HCT116 (cell line): ENCODE data around the gene ZBTB34. TPM values are rescaled to one million over a fixed set of nuclear protein-coding genes. Genes with fewer than 3 reads are reported as not detected.

ENCODE experiments used
- ATAC-seq: fragments of 200-7000 bp; cut with Tn5 transposase; 2 replicates; pipeline ENCODE4 v1.9.1; 2020; ENCODE audit warnings: mild to moderate bottlenecking, moderate library complexity
- BruUV-seq: library from RNA; stranded (reverse); fragments of 400-500 nt; replicated peaks from 2 replicates; lab custom pipeline; 2021; lab: Mats Ljungman, UMichigan
- CTCF ChIA-PET: fragments of 300-600 bp; sonication (Branson Sonifier 250); formaldehyde crosslinking; loops from one replicate; lab custom pipeline; 2021; ENCODE audit warnings: antibody characterized with exemption; lab: Charles Lee
- POLR2A ChIA-PET: fragments of 300-600, 350-600 bp; sonication (Branson Sonifier 250); formaldehyde crosslinking; loops from one replicate; lab custom pipeline; 2021; ENCODE audit warnings: antibody characterized with exemption; lab: Charles Lee
- RAD21 ChIA-PET, 2 experiments: fragments of 300-600 bp; sonication (Branson Sonifier 250); formaldehyde crosslinking; loops; one replicate each; lab custom pipeline; 2023; ENCODE audit warnings: low total read pairs in 2 of 2; ENCODE audit not compliant: uncharacterized antibody in 2 of 2, unreplicated experiment in 2 of 2, low non-redundant PET in 1 of 2; lab: Charles Lee
- DNase-seq: peaks from one replicate; pipeline ENCODE4 v3.0.0-alpha.2; 2010; ENCODE audit warnings: low read depth, low spot score
- H2AFZ ChIP-seq: fragments of 200-600 bp; shearing (Covaris generic), sonication (generic); 2 replicates; pipeline ENCODE4 v1.6.1; 2017; ENCODE audit warnings: low read depth, mixed run types, mixed read lengths, antibody characterized with exemption, low read length; ENCODE audit not compliant: poor library complexity, severe bottlenecking
- H3K27ac ChIP-seq: 2 replicates; pipeline ENCODE4 v1.5.1; 2012; ENCODE audit warnings: low read depth, low read length
- H3K27me3 ChIP-seq: fragments of 200-600 bp; sonication (generic); 2 replicates; pipeline ENCODE4 v1.6.1; 2016; ENCODE audit warnings: mixed run types, low read length, mixed read lengths; ENCODE audit not compliant: insufficient read depth
- H3K36me3 ChIP-seq, 2 experiments: fragments of 200-500 bp in 1 of 2; fragments of 200-600 bp in 1 of 2; sonication (Bioruptor generic) in 1 of 2; sonication (generic) in 1 of 2; 2 replicates each; pipeline versions ENCODE4 v1.5.1 to v1.6.1; 2014 to 2016; ENCODE audit warnings: low read length in 2 of 2, inconsistent platforms in 1 of 2, mixed read lengths in 1 of 2, mixed run types in 1 of 2; ENCODE audit not compliant: insufficient read depth in 2 of 2, control insufficient read depth in 1 of 2
- H3K4me1 ChIP-seq, 2 experiments: fragments of 200-600 bp in 1 of 2; sonication (generic) in 1 of 2; 2 replicates each; pipeline versions ENCODE4 v1.5.1 to v1.6.1; 2012 to 2017; ENCODE audit warnings: low read length in 2 of 2, inconsistent platforms in 1 of 2, mild to moderate bottlenecking in 1 of 2, mixed read lengths in 1 of 2, mixed run types in 1 of 2, moderate library complexity in 1 of 2; ENCODE audit not compliant: insufficient read depth in 2 of 2, control insufficient read depth in 1 of 2
- H3K4me2 ChIP-seq: fragments of 200-600 bp; sonication (generic); 2 replicates; pipeline ENCODE4 v1.6.1; 2017; ENCODE audit warnings: mixed run types, low read length, mixed read lengths
- H3K4me3 ChIP-seq, 2 experiments: fragments of 200-600 bp in 1 of 2; sonication (generic) in 1 of 2; replicated peaks in 1 of 2; 2 replicates each; pipeline ENCODE4 v1.5.1; 2011 to 2016; ENCODE audit warnings: low read length in 2 of 2, control low read depth in 1 of 2, low read depth in 1 of 2, mild to moderate bottlenecking in 1 of 2, mixed read lengths in 1 of 2, mixed run types in 1 of 2
- H3K79me2 ChIP-seq: fragments of 200-600 bp; sonication (generic); 2 replicates; pipeline ENCODE4 v1.6.1; 2017; ENCODE audit warnings: mild to moderate bottlenecking, mixed run types, low read length, moderate library complexity, mixed read lengths; ENCODE audit not compliant: insufficient read depth
- H3K9ac ChIP-seq: fragments of 200-600 bp; sonication (generic); 2 replicates; pipeline ENCODE4 v1.6.1; 2016; ENCODE audit warnings: low read length, mixed read lengths
- H3K9me2 ChIP-seq: fragments of 200-600 bp; sonication (generic), shearing (Covaris generic); 2 replicates; pipeline ENCODE4 v1.6.1; 2017; ENCODE audit warnings: mixed run types, mild to moderate bottlenecking, moderate library complexity; ENCODE audit not compliant: insufficient read depth
- H3K9me3 ChIP-seq, 2 experiments: fragments of 200-500 bp in 1 of 2; fragments of 200-600 bp in 1 of 2; sonication (Bioruptor generic) in 1 of 2; sonication (generic) in 1 of 2; 2 replicates each; pipeline ENCODE4 v1.6.1; 2014 to 2017; ENCODE audit warnings: low read length in 2 of 2, mixed read lengths in 2 of 2, inconsistent platforms in 1 of 2, low read depth in 1 of 2, mild to moderate bottlenecking in 1 of 2, mixed run types in 1 of 2, moderate library complexity in 1 of 2; ENCODE audit not compliant: control insufficient read depth in 1 of 2, insufficient read depth in 1 of 2
- H4K20me1 ChIP-seq: fragments of 200-600 bp; sonication (generic), shearing (Covaris generic); 2 replicates; pipeline ENCODE4 v1.6.1; 2017; ENCODE audit warnings: mixed run types, mild to moderate bottlenecking, moderate library complexity; ENCODE audit not compliant: insufficient read depth
- CEBPB ChIP-seq: IDR thresholded peaks from 2 replicates; pipeline ENCODE4 v1.6.1; 2012; ENCODE audit warnings: low read depth
- EZH2 ChIP-seq: fragments of 200-600 bp; sonication (generic); IDR thresholded peaks from 2 replicates; pipeline ENCODE4 v1.6.1; 2017; ENCODE audit warnings: antibody characterized with exemption, mixed run types
- FOSL1 ChIP-seq: IDR thresholded peaks from 2 replicates; pipeline ENCODE4 v1.6.1; 2012; ENCODE audit warnings: low read depth
- JUND ChIP-seq: IDR thresholded peaks from 2 replicates; pipeline ENCODE4 v1.6.1; 2012
- REST ChIP-seq: IDR thresholded peaks from 2 replicates; pipeline ENCODE4 v1.6.1; 2012; ENCODE audit warnings: low read depth
- SRF ChIP-seq: IDR thresholded peaks from 2 replicates; pipeline ENCODE4 v1.6.1; 2012; ENCODE audit warnings: low read depth
- TCF7L2 ChIP-seq: IDR thresholded peaks from 2 replicates; pipeline ENCODE4 v1.7.0; 2011; ENCODE audit warnings: borderline replicate concordance, inconsistent platforms; ENCODE audit not compliant: insufficient read depth, insufficient read length; ENCODE audit errors: extremely low read depth
- ZBTB33 ChIP-seq: IDR thresholded peaks from 2 replicates; pipeline ENCODE4 v1.6.1; 2011; ENCODE audit warnings: mild to moderate bottlenecking, low read length, moderate library complexity; ENCODE audit not compliant: insufficient replicate concordance; ENCODE audit errors: extremely low read depth
- intact Hi-C: fragments of 100-400 bp; cut with micrococcal nuclease; formaldehyde crosslinking; loops from 2 replicates; pipeline ENCODE4 v1.10.0; 2022
- total RNA-seq: library from RNA; stranded (reverse); gene quantifications from one replicate; pipeline ENCODE4 v1.2.1, GENCODE V29; 2021; ENCODE audit not compliant: unreplicated experiment

The ZBTB34 gene
- total RNA-seq, 1 experiment from 2014 or later, result 5.6 TPM

- H2AFZ ChIP-seq, result no peak overlapping the region
- H3K4me3 ChIP-seq, result no peak overlapping the region
- H3K27ac ChIP-seq, result no peak overlapping the region
- no TSS peak for BruUV-seq
- ChIA-PET POLR2A (no interaction called here), CTCF (no interaction called here), RAD21 (no interaction called here)
- H3K79me2 ChIP-seq, result peaks cover 16% of the 10 kb centered on the region
- no peaks in the 10 kb centered on the region for H4K20me1 ChIP-seq
- H3K9me3 ChIP-seq, result no peaks in the 10 kb centered on the region
- H3K4me1 ChIP-seq, result peaks cover 6 to 16% of the 10 kb centered on the region in 2 experiments; a peak in 3 of 4 replicates
- DNase-seq, result no peak
- H3K9me2 ChIP-seq, result no peaks in the 10 kb centered on the region
- intact Hi-C loops, result no loop called here
- H3K9ac ChIP-seq, result no peak overlapping the region
- TF ChIP-seq REST (no peak), JUND (no peak), FOSL1 (no peak)
- no peaks in the 10 kb centered on the region for H3K36me3 ChIP-seq
- ATAC-seq, result no peak
- H3K27me3 ChIP-seq, result peaks cover 2% of the 10 kb centered on the region; the same call in 1 of the 2 replicates
- no peak overlapping the region for H3K4me2 ChIP-seq
Observed at GRCh38 chr9:126857261-126857960, 3.0 kb upstream of the ZBTB34 start.

DNA sequence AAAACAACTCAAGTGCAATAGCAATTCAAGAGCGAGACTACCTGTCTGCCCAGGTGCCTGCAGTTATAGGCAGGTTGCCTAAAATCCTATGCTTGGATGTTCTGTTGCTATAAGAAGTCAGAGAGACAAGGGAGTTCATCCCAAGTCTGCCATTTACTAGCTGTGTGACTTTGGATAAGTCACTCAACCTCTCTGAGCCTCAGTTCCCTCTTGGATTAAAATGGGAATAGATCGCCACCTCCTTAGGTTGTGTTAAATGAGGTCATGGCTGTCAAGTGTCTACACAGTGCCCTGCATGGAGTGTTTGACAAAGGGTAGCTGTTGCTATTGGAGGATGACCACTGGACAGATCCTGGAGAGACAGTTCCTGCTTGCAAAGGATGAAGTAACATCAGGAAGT lies 1.3 kb upstream of the ZBTB34 start:
- no peaks in the 10 kb centered on the region for H3K9me3 ChIP-seq
- no peak overlapping the region for H2AFZ ChIP-seq
- peaks cover 33% of the 10 kb centered on the region for H3K79me2 ChIP-seq
- CTCF ChIA-PET, result interaction anchor here (0.9 to 2.2 kb wide), 9 partner anchors 10 to 154 kb away, joined by 3 to 6 read pairs (median 4); no protein-coding TSS in a partner anchor
- no peak for ATAC-seq
- H3K9me2 ChIP-seq, result no peaks in the 10 kb centered on the region
- H3K27ac ChIP-seq, result no peak overlapping the region
- BruUV-seq, result no TSS peak
- POLR2A ChIA-PET, result no interaction called here
- H3K4me3 ChIP-seq, result no peak overlapping the region
- no peak overlapping the region for H3K9ac ChIP-seq
- H4K20me1 ChIP-seq, result no peaks in the 10 kb centered on the region
- no peak for DNase-seq
- peaks cover 7 to 20% of the 10 kb centered on the region in 2 experiments; a peak in 3 of 4 replicates for H3K4me1 ChIP-seq
- intact Hi-C loops, result no loop called here
- RAD21 ChIA-PET, result no interaction called here
- H3K27me3 ChIP-seq, result no peaks in the 10 kb centered on the region
- H3K4me2 ChIP-seq, result 0 out of 2 replicates have a peak overlapping the region, but pooled peaks have one; percentile 89
- H3K36me3 ChIP-seq, result peaks cover 2 to 4% of the 10 kb centered on the region in 2 experiments; a peak in 1 of 4 replicates
- TF ChIP-seq FOSL1 (no peak), ZBTB33 (no peak), TCF7L2 (no peak), EZH2 (no peak), REST (no peak), SRF (no peak), CEBPB (no peak)
